ENCODE data around the gene HES5.

- TF ChIP-seq ZNF274 (IDR thresholded peaks at IDR 0.05; ENCODE audit: low read depth, low read length) (no peak), SUZ12 (IDR thresholded peaks at IDR 0.05; ENCODE audit: extremely low read depth, insufficient read depth, insufficient read length) (no peak), YY1 (IDR thresholded peaks at IDR 0.05; ENCODE audit: insufficient read depth, insufficient read length) (no peak)
Measured at GRCh38 chr1:2520206-2520605, 9.9 kb downstream of the HES5 start.

Measured in NT2/D1 (cell line).